SK-N-SH treated with all-trans-retinoic acid at 6 μM for 48 hours (cell line): ENCODE measurements around the gene ATRIP.

ENCODE experiments used
- ATAC-seq: fragments of 200-7000 bp; cut with Tn5 transposase; 3 replicates; pipeline ENCODE4 v1.9.1; 2020; ENCODE audit warnings: mild to moderate bottlenecking, moderate library complexity
- ARNTL ChIP-seq: fragments of 450-650 bp; formaldehyde crosslinking; IDR thresholded peaks from 2 replicates; pipeline ENCODE4 v1.5.0; 2020; ENCODE audit warnings: low read depth, mild to moderate bottlenecking, moderate library complexity, borderline replicate concordance
- CSDC2 ChIP-seq: fragments of 250-450 bp; sonication (Bioruptor Pico); IDR thresholded peaks from 2 replicates; pipeline ENCODE4 v1.5.0; 2020; ENCODE audit warnings: mild to moderate bottlenecking, moderate library complexity
- ESRRG ChIP-seq: fragments of 250-450 bp; sonication (Bioruptor Pico); IDR thresholded peaks from 2 replicates; pipeline ENCODE4 v1.6.1; 2021; ENCODE audit warnings: mild to moderate bottlenecking
- GLIS3 ChIP-seq: fragments of 250-450 bp; sonication (Bioruptor Pico); IDR thresholded peaks from 2 replicates; pipeline ENCODE4 v1.5.0; 2020; ENCODE audit warnings: mild to moderate bottlenecking, moderate library complexity
- OSR1 ChIP-seq: fragments of 250-450 bp; sonication (Bioruptor Pico); IDR thresholded peaks from 2 replicates; pipeline ENCODE4 v1.8.0; 2022; ENCODE audit warnings: moderate library complexity, mild to moderate bottlenecking, inconsistent platforms
- PPARA ChIP-seq: fragments of 250-450 bp; sonication (Bioruptor Pico); IDR thresholded peaks from 2 replicates; pipeline ENCODE4 v1.5.0; 2020; ENCODE audit warnings: mild to moderate bottlenecking, borderline replicate concordance
- RARB ChIP-seq: fragments of 250-450 bp; sonication (Bioruptor Pico); IDR thresholded peaks from 2 replicates; pipeline ENCODE4 v1.8.0; 2021; ENCODE audit warnings: mild to moderate bottlenecking, moderate library complexity
- SNAI2 ChIP-seq: fragments of 250-450 bp; sonication (Bioruptor Pico); IDR thresholded peaks from 2 replicates; pipeline ENCODE4 v1.5.0; 2020; ENCODE audit warnings: mild to moderate bottlenecking, moderate library complexity
- TCF4 ChIP-seq: fragments of 250-450 bp; sonication (Bioruptor Pico); IDR thresholded peaks from 2 replicates; pipeline ENCODE4 v1.8.0; 2021; ENCODE audit warnings: mild to moderate bottlenecking, moderate library complexity, borderline replicate concordance
- TOX ChIP-seq: fragments of 250-450 bp; sonication (Bioruptor Pico); IDR thresholded peaks from 2 replicates; pipeline ENCODE4 v1.8.0; 2021; ENCODE audit warnings: mild to moderate bottlenecking, moderate library complexity, borderline replicate concordance
- ZC3H10 ChIP-seq: fragments of 250-450 bp; sonication (Bioruptor Pico); IDR thresholded peaks from 2 replicates; pipeline ENCODE4 v1.5.1; 2021; ENCODE audit warnings: mild to moderate bottlenecking, moderate library complexity
- ZFP3 ChIP-seq: fragments of 250-450 bp; sonication (Bioruptor Pico); IDR thresholded peaks from 2 replicates; pipeline ENCODE4 v1.5.0; 2020; ENCODE audit warnings: mild to moderate bottlenecking, moderate library complexity
- ZNF565 ChIP-seq: fragments of 450-650 bp; formaldehyde crosslinking; conservative IDR thresholded peaks from 2 replicates; pipeline ENCODE4 v1.5.0; 2020; ENCODE audit warnings: low read depth, mild to moderate bottlenecking, moderate library complexity
- ZNF70 ChIP-seq: fragments of 450-650 bp; formaldehyde crosslinking; IDR thresholded peaks from 2 replicates; pipeline ENCODE4 v1.5.0; 2020; ENCODE audit warnings: mild to moderate bottlenecking, moderate library complexity
- TF ChIP-seq, protein P1 (sequence below): fragments of 250-450 bp; sonication (Bioruptor Pico); IDR thresholded peaks from 2 replicates; pipeline ENCODE4 v1.5.0; 2020; ENCODE audit warnings: mild to moderate bottlenecking, moderate library complexity
- TF ChIP-seq, protein P2 (sequence below): fragments of 250-450 bp; sonication (Bioruptor Pico); IDR thresholded peaks from 2 replicates; pipeline ENCODE4 v1.5.1; 2020; ENCODE audit warnings: low read depth, mild to moderate bottlenecking, moderate library complexity
- TF ChIP-seq, protein P3 (sequence below): fragments of 250-450 bp; sonication (Bioruptor Pico); IDR thresholded peaks from 2 replicates; pipeline ENCODE4 v1.8.0; 2020; ENCODE audit warnings: mild to moderate bottlenecking, moderate library complexity, borderline replicate concordance
- TF ChIP-seq, protein P4 (sequence below): fragments of 250-450 bp; sonication (Bioruptor Pico); IDR thresholded peaks from 2 replicates; pipeline ENCODE4 v1.5.1; 2021; ENCODE audit warnings: mild to moderate bottlenecking, moderate library complexity
- TF ChIP-seq, protein P5 (sequence below): fragments of 250-450 bp; sonication (Bioruptor Pico); IDR thresholded peaks from 2 replicates; pipeline ENCODE4 v1.8.0; 2021; ENCODE audit warnings: low read depth, mild to moderate bottlenecking, moderate library complexity, borderline replicate concordance

Gene ATRIP

DNA sequence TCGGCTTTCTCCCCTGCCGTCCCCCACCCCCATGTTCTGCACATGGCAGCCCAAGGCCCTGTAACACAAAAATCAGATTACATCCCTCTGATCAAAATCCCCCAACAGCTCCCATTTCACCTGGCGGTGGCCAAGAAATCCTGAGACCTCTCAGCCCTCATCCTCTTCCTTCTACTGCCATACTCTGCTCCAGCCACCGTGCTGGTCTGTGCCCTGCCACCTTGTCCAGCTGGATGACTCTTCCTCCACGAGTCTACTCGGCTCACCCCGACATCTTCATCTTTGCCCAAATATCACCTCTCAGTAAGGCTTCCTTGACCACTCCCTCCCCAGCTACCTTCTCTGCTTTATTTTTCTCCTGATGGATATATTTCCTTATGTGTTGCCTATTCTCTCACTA, 9.7 kb upstream of the ATRIP start:
- TF ChIP-seq, protein P1, sequence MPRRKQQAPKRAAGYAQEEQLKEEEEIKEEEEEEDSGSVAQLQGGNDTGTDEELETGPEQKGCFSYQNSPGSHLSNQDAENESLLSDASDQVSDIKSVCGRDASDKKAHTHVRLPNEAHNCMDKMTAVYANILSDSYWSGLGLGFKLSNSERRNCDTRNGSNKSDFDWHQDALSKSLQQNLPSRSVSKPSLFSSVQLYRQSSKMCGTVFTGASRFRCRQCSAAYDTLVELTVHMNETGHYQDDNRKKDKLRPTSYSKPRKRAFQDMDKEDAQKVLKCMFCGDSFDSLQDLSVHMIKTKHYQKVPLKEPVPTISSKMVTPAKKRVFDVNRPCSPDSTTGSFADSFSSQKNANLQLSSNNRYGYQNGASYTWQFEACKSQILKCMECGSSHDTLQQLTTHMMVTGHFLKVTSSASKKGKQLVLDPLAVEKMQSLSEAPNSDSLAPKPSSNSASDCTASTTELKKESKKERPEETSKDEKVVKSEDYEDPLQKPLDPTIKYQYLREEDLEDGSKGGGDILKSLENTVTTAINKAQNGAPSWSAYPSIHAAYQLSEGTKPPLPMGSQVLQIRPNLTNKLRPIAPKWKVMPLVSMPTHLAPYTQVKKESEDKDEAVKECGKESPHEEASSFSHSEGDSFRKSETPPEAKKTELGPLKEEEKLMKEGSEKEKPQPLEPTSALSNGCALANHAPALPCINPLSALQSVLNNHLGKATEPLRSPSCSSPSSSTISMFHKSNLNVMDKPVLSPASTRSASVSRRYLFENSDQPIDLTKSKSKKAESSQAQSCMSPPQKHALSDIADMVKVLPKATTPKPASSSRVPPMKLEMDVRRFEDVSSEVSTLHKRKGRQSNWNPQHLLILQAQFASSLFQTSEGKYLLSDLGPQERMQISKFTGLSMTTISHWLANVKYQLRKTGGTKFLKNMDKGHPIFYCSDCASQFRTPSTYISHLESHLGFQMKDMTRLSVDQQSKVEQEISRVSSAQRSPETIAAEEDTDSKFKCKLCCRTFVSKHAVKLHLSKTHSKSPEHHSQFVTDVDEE, result no peak
- no peak for TF ChIP-seq ESRRG (CRISPR knock-in tag)
- no peak for TF ChIP-seq OSR1 (CRISPR knock-in tag)
- no peak for TF ChIP-seq ARNTL (CRISPR knock-in tag)
- TF ChIP-seq GLIS3, result no peak
- TF ChIP-seq RARB (CRISPR knock-in tag), result no peak
- TF ChIP-seq, protein P2, sequence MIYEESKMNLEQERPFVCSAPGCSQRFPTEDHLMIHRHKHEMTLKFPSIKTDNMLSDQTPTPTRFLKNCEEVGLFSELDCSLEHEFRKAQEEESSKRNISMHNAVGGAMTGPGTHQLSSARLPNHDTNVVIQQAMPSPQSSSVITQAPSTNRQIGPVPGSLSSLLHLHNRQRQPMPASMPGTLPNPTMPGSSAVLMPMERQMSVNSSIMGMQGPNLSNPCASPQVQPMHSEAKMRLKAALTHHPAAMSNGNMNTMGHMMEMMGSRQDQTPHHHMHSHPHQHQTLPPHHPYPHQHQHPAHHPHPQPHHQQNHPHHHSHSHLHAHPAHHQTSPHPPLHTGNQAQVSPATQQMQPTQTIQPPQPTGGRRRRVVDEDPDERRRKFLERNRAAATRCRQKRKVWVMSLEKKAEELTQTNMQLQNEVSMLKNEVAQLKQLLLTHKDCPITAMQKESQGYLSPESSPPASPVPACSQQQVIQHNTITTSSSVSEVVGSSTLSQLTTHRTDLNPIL (CRISPR knock-in tag), result no peak
- TF ChIP-seq, protein P3, sequence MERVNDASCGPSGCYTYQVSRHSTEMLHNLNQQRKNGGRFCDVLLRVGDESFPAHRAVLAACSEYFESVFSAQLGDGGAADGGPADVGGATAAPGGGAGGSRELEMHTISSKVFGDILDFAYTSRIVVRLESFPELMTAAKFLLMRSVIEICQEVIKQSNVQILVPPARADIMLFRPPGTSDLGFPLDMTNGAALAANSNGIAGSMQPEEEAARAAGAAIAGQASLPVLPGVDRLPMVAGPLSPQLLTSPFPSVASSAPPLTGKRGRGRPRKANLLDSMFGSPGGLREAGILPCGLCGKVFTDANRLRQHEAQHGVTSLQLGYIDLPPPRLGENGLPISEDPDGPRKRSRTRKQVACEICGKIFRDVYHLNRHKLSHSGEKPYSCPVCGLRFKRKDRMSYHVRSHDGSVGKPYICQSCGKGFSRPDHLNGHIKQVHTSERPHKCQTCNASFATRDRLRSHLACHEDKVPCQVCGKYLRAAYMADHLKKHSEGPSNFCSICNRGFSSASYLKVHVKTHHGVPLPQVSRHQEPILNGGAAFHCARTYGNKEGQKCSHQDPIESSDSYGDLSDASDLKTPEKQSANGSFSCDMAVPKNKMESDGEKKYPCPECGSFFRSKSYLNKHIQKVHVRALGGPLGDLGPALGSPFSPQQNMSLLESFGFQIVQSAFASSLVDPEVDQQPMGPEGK (CRISPR knock-in tag), result no peak
- no peak for TF ChIP-seq TOX (CRISPR knock-in tag)
- no peak for TF ChIP-seq ZFP3 (CRISPR knock-in tag)
- no peak for TF ChIP-seq ZNF565
- TF ChIP-seq PPARA (CRISPR knock-in tag), result no peak
- no peak for TF ChIP-seq CSDC2
- no peak for TF ChIP-seq TCF4 (CRISPR knock-in tag)
- TF ChIP-seq, protein P4, sequence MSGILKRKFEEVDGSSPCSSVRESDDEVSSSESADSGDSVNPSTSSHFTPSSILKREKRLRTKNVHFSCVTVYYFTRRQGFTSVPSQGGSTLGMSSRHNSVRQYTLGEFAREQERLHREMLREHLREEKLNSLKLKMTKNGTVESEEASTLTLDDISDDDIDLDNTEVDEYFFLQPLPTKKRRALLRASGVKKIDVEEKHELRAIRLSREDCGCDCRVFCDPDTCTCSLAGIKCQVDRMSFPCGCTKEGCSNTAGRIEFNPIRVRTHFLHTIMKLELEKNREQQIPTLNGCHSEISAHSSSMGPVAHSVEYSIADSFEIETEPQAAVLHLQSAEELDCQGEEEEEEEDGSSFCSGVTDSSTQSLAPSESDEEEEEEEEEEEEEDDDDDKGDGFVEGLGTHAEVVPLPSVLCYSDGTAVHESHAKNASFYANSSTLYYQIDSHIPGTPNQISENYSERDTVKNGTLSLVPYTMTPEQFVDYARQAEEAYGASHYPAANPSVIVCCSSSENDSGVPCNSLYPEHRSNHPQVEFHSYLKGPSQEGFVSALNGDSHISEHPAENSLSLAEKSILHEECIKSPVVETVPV (CRISPR knock-in tag), result no peak
- no peak for TF ChIP-seq ZC3H10 (CRISPR knock-in tag)
- TF ChIP-seq SNAI2 (CRISPR knock-in tag), result no peak
- TF ChIP-seq, protein P5, sequence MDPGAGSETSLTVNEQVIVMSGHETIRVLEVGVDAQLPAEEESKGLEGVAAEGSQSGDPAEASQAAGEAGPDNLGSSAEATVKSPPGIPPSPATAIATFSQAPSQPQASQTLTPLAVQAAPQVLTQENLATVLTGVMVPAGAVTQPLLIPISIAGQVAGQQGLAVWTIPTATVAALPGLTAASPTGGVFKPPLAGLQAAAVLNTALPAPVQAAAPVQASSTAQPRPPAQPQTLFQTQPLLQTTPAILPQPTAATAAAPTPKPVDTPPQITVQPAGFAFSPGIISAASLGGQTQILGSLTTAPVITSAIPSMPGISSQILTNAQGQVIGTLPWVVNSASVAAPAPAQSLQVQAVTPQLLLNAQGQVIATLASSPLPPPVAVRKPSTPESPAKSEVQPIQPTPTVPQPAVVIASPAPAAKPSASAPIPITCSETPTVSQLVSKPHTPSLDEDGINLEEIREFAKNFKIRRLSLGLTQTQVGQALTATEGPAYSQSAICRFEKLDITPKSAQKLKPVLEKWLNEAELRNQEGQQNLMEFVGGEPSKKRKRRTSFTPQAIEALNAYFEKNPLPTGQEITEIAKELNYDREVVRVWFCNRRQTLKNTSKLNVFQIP (CRISPR knock-in tag), result no peak
- no peak for ATAC-seq

DNA sequence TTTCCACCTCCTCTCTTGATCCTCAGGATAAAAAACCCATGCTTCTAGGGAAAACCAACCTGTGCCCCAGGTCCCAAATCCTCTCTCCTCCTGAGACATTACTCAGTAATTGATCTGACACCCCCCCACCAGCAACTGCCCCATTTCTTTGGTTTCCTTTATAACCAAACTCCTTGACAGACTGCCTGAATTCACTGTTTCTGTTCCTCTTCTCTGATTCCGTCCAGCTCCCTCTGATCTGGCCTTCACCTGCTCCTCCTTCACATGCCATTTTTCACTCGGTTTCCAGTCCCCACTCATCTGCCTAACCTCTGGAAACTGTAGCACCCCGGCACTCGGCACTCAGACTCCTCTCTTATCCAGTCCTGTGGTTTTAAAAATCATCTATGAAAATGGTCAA, 8.7 kb upstream of the ATRIP start:
- no peak for ATAC-seq
- TF ChIP-seq ZNF70 (CRISPR knock-in tag) (no peak), GLIS3 (no peak), ZNF565 (no peak)
- TF ChIP-seq, protein P5 (CRISPR knock-in tag), result no peak
- TF ChIP-seq, protein P2 (CRISPR knock-in tag), result no peak
